Transverse colon (tissue), 4 donors: Measurements from ENCODE around the gene TBR1. TPM values are rescaled to one million over a fixed set of nuclear protein-coding genes. Genes with fewer than 3 reads are reported as not detected.

Source experiments
- DNase-seq: peaks from one replicate; pipeline ENCODE4 v3.0.0-alpha.2; 2019
- H3K27ac ChIP-seq, 4 donors: fragments of 200-600 bp; sonication (generic); 2 replicates each; pipeline ENCODE4 v1.5.1; 2016 to 2018; ENCODE audit warnings: inconsistent platforms in 4 of 4
- H3K27me3 ChIP-seq: fragments of 200-600 bp; sonication (generic); 2 replicates; pipeline ENCODE4 v1.5.1; 2017; ENCODE audit warnings: inconsistent platforms
- H3K36me3 ChIP-seq, 4 donors: fragments of 200-600 bp; sonication (generic); 2 replicates each; pipeline ENCODE4 v1.5.1; 2017 to 2019; ENCODE audit warnings: inconsistent platforms in 4 of 4
- H3K4me1 ChIP-seq, 4 donors: fragments of 200-600 bp; sonication (generic); 2 replicates each; pipeline ENCODE4 v1.5.1; 2017 to 2020; ENCODE audit warnings: inconsistent platforms in 4 of 4
- H3K4me3 ChIP-seq, 4 donors: fragments of 200-600 bp; sonication (generic); 1 replicate in 1 of 4; 2 replicates in 3 of 4; pipeline versions ENCODE4 v1.5.1 to v1.6.1; 2017 to 2019; ENCODE audit warnings: inconsistent platforms in 4 of 4
- H3K9me3 ChIP-seq, 2 donors: fragments of 200-600 bp; sonication (generic); 2 replicates each; pipeline ENCODE4 v1.5.1; 2017 to 2019; ENCODE audit warnings: inconsistent platforms in 2 of 2
- EP300 ChIP-seq: sonication (generic); formaldehyde crosslinking; IDR thresholded peaks from one replicate; pipeline ENCODE4 v1.6.1; 2017; ENCODE audit warnings: antibody characterized with exemption, low read depth
- POLR2A ChIP-seq: fragments of 450-650 bp; IDR thresholded peaks from one replicate; pipeline ENCODE4 v1.6.1; 2016; ENCODE audit warnings: antibody characterized with exemption, mild to moderate bottlenecking, moderate library complexity
- POLR2AphosphoS5 ChIP-seq, 3 donors: sonication (generic); formaldehyde crosslinking; IDR thresholded peaks; one replicate each; pipeline ENCODE4 v1.6.1; 2016; ENCODE audit warnings: antibody characterized with exemption in 3 of 3
- WGBS, 2 donors: methylation state at CpG; one replicate each; pipeline ENCODE4 v1.1.5; 2018; ENCODE audit warnings: low coverage in 1 of 2; 5-methylcytosine and 5-hydroxymethylcytosine counted together
- in situ Hi-C, 4 donors: fragments of 200-750 bp; cut with MboI; loops; one replicate each; pipeline versions ENCODE4 v1.15.0 to v1.15.1; 2017; ENCODE audit warnings: low sequenced_read_pairs in 3 of 4, low pct_ligation_motif_present in 1 of 4, low pct_unique_long_range_greater_than_20kb in 1 of 4
- intact Hi-C: fragments of 100-400 bp; cut with DNase I; formaldehyde crosslinking; loops from one replicate; pipeline ENCODE4 v1.15.1; 2023; ENCODE audit warnings: low total_unique reads
- total RNA-seq, 4 donors: library from RNA; depleted of rRNA; stranded (reverse); fragments of >200 nt; gene quantifications; one replicate each; pipeline ENCODE4 v1.1.0, GENCODE V29; 2016
- TF ChIP-seq, protein P1 (sequence below), 5 experiments: fragments of 200-600 bp in 3 of 5; fragments of 450-650 bp in 2 of 5; sonication (generic) in 3 of 5; IDR thresholded peaks; 1 replicate in 2 of 5; 2 replicates in 3 of 5; pipeline ENCODE4 v1.5.1; 2016 to 2017; ENCODE audit warnings: antibody characterized with exemption in 5 of 5, inconsistent platforms in 3 of 5, mild to moderate bottlenecking in 2 of 5, moderate library complexity in 1 of 5

The TBR1 gene
- total RNA-seq, 4 donors from 2014 or later: not detected

- Histone ChIP-seq H3K4me3 (peak overlapping the region in 1 of 4 donors; percentile 41), H3K27me3 (peaks cover 100% of the 10 kb centered on the region), H3K9me3 (no peaks in the 10 kb centered on the region), H3K27ac (no peak overlapping the region), H3K36me3 (no peaks in the 10 kb centered on the region), H3K4me1 (peaks cover 5 to 27% (median 21%) of the 10 kb centered on the region in 4 donors)
- in situ Hi-C loops: no loop called here
- no peak for TF ChIP-seq POLR2A
- TF ChIP-seq, protein P1, sequence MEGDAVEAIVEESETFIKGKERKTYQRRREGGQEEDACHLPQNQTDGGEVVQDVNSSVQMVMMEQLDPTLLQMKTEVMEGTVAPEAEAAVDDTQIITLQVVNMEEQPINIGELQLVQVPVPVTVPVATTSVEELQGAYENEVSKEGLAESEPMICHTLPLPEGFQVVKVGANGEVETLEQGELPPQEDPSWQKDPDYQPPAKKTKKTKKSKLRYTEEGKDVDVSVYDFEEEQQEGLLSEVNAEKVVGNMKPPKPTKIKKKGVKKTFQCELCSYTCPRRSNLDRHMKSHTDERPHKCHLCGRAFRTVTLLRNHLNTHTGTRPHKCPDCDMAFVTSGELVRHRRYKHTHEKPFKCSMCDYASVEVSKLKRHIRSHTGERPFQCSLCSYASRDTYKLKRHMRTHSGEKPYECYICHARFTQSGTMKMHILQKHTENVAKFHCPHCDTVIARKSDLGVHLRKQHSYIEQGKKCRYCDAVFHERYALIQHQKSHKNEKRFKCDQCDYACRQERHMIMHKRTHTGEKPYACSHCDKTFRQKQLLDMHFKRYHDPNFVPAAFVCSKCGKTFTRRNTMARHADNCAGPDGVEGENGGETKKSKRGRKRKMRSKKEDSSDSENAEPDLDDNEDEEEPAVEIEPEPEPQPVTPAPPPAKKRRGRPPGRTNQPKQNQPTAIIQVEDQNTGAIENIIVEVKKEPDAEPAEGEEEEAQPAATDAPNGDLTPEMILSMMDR (IDR thresholded peaks at IDR 0.05): no peak
- 64 to 86% methylated on average over 2 to 60 of the region's 64 CpGs for WGBS, 2 donors
- intact Hi-C loops: no loop called here
- DNase-seq: no peak
Observed at GRCh38 chr2:161427664-161428587, 11.8 kb downstream of the TBR1 start.

DNA sequence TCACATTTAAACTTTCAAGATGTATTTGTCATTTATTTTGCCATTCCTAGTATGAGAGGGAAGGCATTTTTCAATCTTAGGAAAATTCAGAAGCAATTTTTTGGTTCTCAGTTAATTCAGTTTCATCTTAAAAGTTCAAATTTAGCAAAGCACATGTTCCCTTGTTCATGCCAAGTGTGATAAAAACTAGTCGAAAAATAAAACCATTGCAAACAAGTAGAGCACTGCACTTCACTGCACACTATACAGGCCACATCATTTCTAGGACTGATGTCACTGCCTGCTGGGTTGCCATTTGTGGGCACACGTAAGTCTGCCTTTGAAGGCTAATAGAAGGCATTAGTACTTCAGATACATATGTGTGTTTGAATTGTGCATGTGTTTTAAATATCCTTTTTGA, 14.3 kb downstream of the TBR1 start:
- 70% methylated on average over 2 of the region's 2 CpGs for WGBS, 2 donors
- Histone ChIP-seq H3K4me3 (no peak overlapping the region), H3K4me1 (peaks cover 0 to 12% (median 8%) of the 10 kb centered on the region in 4 donors), H3K36me3 (no peaks in the 10 kb centered on the region), H3K9me3 (no peaks in the 10 kb centered on the region), H3K27me3 (peaks cover 99% of the 10 kb centered on the region), H3K27ac (no peak overlapping the region)
- in situ Hi-C loops: no loop called here
- no peak for TF ChIP-seq POLR2A
- TF ChIP-seq EP300: no peak
- no peak for TF ChIP-seq POLR2AphosphoS5 (IDR thresholded peaks at IDR 0.05)
- no peak for DNase-seq
- intact Hi-C loops: no loop called here

DNA sequence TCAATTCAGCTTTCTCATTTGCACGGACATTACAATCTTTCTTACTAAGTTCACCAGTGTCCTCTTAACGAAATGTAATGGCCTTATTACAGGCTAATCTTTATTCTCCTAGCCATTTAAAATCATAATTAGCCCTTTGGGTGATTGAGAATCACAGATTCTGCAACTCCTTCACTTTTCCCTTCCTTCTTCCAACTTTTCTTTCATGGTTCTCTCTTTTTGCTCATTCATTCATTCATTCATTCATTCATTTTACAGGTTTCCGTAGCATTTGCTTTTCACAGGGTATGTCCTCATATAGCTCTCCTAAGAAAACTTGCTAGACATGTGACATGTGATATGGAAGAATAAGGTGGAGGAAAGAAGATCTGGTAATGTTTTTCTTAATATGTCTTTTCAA, 16.0 kb downstream of the TBR1 start:
- peaks cover 0 to 7% (median 6%) of the 10 kb centered on the region in 4 donors for H3K4me1 ChIP-seq
- no peak overlapping the region for H3K4me3 ChIP-seq
- no peak for DNase-seq
- H3K27ac ChIP-seq: no peak overlapping the region
- H3K9me3 ChIP-seq: no peaks in the 10 kb centered on the region
- in situ Hi-C loops: no loop called here
- H3K36me3 ChIP-seq: no peaks in the 10 kb centered on the region
- TF ChIP-seq, protein P1 (IDR thresholded peaks at IDR 0.05): no peak
- no peak for TF ChIP-seq POLR2AphosphoS5 (IDR thresholded peaks at IDR 0.05)
- TF ChIP-seq POLR2A: no peak
- no peak for TF ChIP-seq EP300
- peaks cover 91% of the 10 kb centered on the region for H3K27me3 ChIP-seq
- 72 to 88% methylated on average over 3 of the region's 3 CpGs for WGBS, 2 donors
- intact Hi-C loops: no loop called here

DNA sequence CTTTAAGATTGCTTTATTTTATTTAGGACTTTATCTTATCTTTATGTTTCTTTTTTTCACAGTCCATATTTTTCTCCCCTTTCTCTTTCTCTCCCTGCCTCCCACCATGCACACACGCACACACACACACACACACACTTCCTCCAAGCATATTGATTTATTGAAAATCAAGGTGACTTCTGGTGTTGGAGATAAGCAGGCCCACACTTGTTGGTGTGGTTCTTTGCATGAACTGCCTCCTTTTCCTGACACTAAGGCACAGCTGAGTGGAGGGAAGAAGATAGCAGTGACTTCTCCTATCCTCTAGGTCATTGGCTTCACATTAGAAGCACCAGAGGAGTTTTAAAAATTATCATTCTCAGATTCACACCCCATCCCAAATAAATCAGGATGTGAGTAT, 18.0 kb downstream of the TBR1 start:
- no peak overlapping the region for H3K27ac ChIP-seq
- H3K9me3 ChIP-seq: no peaks in the 10 kb centered on the region
- no peaks in the 10 kb centered on the region for H3K36me3 ChIP-seq
- TF ChIP-seq POLR2A (no peak), EP300 (no peak), POLR2AphosphoS5 (IDR thresholded peaks at IDR 0.05) (no peak)
- intact Hi-C loops: no loop called here
- DNase-seq: no peak
- in situ Hi-C loops: no loop called here
- 60% methylated on average over 1 of the region's 1 CpG; no CpG with 5 or more reads in 1 of the 2 donors for WGBS, 2 donors
- H3K4me1 ChIP-seq: no peaks in the 10 kb centered on the region
- H3K4me3 ChIP-seq: no peak overlapping the region
- peaks cover 85% of the 10 kb centered on the region for H3K27me3 ChIP-seq

- in situ Hi-C loops: no loop called here
- 79 to 81% methylated on average over 3 of the region's 3 CpGs for WGBS, 2 donors
Observed at GRCh38 chr2:161436411-161436810, 20.3 kb downstream of the TBR1 start.

More at GRCh38 chr2:161436411-161436810, 20.3 kb downstream of the TBR1 start:
- Histone ChIP-seq H3K4me3 (no peak overlapping the region), H3K27me3 (peaks cover 78% of the 10 kb centered on the region), H3K27ac (no peak overlapping the region), H3K4me1 (no peaks in the 10 kb centered on the region), H3K9me3 (no peaks in the 10 kb centered on the region), H3K36me3 (no peaks in the 10 kb centered on the region)
- DNase-seq: no peak
- intact Hi-C loops: no loop called here
- TF ChIP-seq POLR2AphosphoS5 (IDR thresholded peaks at IDR 0.05) (no peak), EP300 (no peak), POLR2A (no peak)
- TF ChIP-seq, protein P1 (IDR thresholded peaks at IDR 0.05): no peak
